ENCODE results near the gene CEMP1.

The CEMP1 gene

DNA sequence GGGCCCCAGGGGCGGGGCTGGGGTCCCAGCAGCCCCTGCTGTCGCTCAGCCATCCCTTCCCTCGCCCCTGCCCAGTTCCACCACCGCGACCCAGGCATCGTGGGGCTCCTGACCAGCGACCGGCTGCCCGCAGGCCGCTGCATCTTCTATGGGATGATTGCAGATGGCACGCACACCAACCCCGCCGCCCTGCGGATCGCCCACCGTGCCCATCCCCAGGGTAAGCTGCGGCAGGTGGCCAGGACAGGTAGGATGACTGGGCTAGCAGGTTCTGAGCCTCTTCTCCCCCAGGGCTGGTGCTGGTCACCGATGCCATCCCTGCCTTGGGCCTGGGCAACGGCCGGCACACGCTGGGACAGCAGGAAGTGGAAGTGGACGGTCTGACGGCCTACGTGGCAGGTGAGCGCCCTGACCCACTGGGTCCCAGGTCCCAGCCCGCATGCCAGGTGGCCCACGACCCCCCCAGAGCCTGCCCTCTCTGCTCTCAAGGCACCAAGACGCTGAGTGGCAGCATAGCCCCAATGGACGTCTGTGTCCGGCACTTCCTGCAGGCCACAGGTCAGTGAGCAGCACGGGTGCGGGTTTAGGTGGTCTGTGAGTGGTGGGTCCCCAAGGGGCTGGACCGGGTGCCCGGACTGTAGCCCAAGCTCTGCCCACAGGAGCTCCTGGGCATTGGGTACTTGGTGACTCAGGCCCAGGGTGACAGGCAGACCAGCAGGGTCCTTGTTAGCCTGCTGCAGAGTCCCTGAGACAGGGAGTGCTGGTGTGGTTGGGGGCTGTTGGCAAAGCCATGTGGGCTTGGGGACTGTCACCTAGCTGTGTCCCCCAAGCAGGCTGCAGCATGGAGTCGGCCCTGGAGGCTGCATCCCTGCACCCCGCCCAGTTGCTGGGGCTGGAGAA lies 2.8 kb downstream of the CEMP1 start:
- Histone ChIP-seq H3K23ac (ENCODE audit: low read length in 2 of 2) (no peak overlapping the region), H3K79me1 (replicated peaks; ENCODE audit: low read length, poor library complexity, severe bottlenecking) (peaks cover 46% of the 10 kb centered on the region), H3K4me3 (ENCODE audit: insufficient read depth in 1 of 2, low read depth in 1 of 2, low read length in 2 of 2) (no peak overlapping the region), H2AK5ac (ENCODE audit: low read length, severe bottlenecking) (no peak overlapping the region), H3K9ac (ENCODE audit: low read length) (no peak overlapping the region), H2BK15ac (ENCODE audit: low read depth, poor library complexity, severe bottlenecking) (no peak overlapping the region), H3K36me3 (ENCODE audit: control insufficient read depth in 1 of 2, insufficient read depth in 2 of 2, low read depth in 1 of 2, low read length in 2 of 2) (peaks cover 69 to 72% of the 10 kb centered on the region in 2 experiments), H3K9me3 (ENCODE audit: control insufficient read depth, low read length) (no peaks in the 10 kb centered on the region), H2AFZ (ENCODE audit: low read depth, low read length) (no peak overlapping the region), H3K27me3 (ENCODE audit: control insufficient read depth in 1 of 2, insufficient read depth in 1 of 2, low read length in 2 of 2) (no peaks in the 10 kb centered on the region), H3K27ac (ENCODE audit: low read length, poor library complexity, severe bottlenecking) (no peak overlapping the region), H2BK5ac (ENCODE audit: low read depth, low read length, poor library complexity, severe bottlenecking) (no peak overlapping the region), H4K8ac (ENCODE audit: low read length) (peak overlapping the region; percentile 62), H3K4me1 (ENCODE audit: control insufficient read depth, insufficient read depth, low read depth, low read length) (peaks cover 17% of the 10 kb centered on the region), H3K18ac (ENCODE audit: low read depth in 1 of 2, low read length in 2 of 2) (no peak overlapping the region), H3K4ac (ENCODE audit: low read depth in 1 of 2, low read length in 2 of 2) (no peak overlapping the region), H2BK12ac (ENCODE audit: low read length in 2 of 2) (no peak overlapping the region), H3K4me2 (ENCODE audit: low read length, poor library complexity, severe bottlenecking) (no peak overlapping the region), H3K14ac (ENCODE audit: low read length in 2 of 2) (no peak overlapping the region), H2BK120ac (ENCODE audit: low read depth, low read length) (no peak overlapping the region), H4K91ac (ENCODE audit: low read length) (no peak overlapping the region)
- DNase-seq = no peak
- WGBS = 96% methylated on average over 36 of the region's 36 CpGs

DNA sequence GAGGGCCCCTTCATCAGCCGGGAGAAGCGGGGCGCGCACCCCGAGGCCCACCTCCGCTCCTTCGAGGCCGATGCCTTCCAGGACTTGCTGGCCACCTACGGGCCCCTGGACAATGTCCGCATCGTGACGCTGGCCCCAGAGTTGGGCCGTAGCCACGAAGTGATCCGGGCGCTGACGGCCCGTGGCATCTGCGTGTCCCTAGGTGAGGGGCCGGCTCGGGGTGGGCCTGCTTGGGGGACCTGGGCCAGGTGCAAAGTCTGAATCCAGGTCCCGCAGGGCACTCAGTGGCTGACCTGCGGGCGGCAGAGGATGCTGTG lies 3.5 kb downstream of the CEMP1 start:
- no peak overlapping the region for H4K91ac ChIP-seq (ENCODE audit: low read length)
- no peak overlapping the region for H3K27ac ChIP-seq (ENCODE audit: low read length, poor library complexity, severe bottlenecking)
- H2BK15ac ChIP-seq (ENCODE audit: low read depth, poor library complexity, severe bottlenecking) = no peak overlapping the region
- no peak for DNase-seq
- no peak overlapping the region for H3K9ac ChIP-seq (ENCODE audit: low read length)
- H3K4ac ChIP-seq (ENCODE audit: low read depth in 1 of 2, low read length in 2 of 2) = no peak overlapping the region
- H3K4me2 ChIP-seq (ENCODE audit: low read length, poor library complexity, severe bottlenecking) = no peak overlapping the region
- no peaks in the 10 kb centered on the region for H3K27me3 ChIP-seq (ENCODE audit: control insufficient read depth in 1 of 2, insufficient read depth in 1 of 2, low read length in 2 of 2)
- peaks cover 15% of the 10 kb centered on the region for H3K4me1 ChIP-seq (ENCODE audit: control insufficient read depth, insufficient read depth, low read depth, low read length)
- H3K23ac ChIP-seq (ENCODE audit: low read length in 2 of 2) = no peak overlapping the region
- H2BK5ac ChIP-seq (ENCODE audit: low read depth, low read length, poor library complexity, severe bottlenecking) = no peak overlapping the region
- no peak overlapping the region for H3K18ac ChIP-seq (ENCODE audit: low read depth in 1 of 2, low read length in 2 of 2)
- H4K8ac ChIP-seq (ENCODE audit: low read length) = no peak overlapping the region
- no peak overlapping the region for H3K14ac ChIP-seq (ENCODE audit: low read length in 2 of 2)
- peaks cover 75 to 76% of the 10 kb centered on the region in 2 experiments for H3K36me3 ChIP-seq (ENCODE audit: control insufficient read depth in 1 of 2, insufficient read depth in 2 of 2, low read depth in 1 of 2, low read length in 2 of 2)
- 97% methylated on average over 24 of the region's 24 CpGs for whole genome bisulfite sequencing
- H3K4me3 ChIP-seq (ENCODE audit: insufficient read depth in 1 of 2, low read depth in 1 of 2, low read length in 2 of 2) = no peak overlapping the region
- no peak overlapping the region for H2BK120ac ChIP-seq (ENCODE audit: low read depth, low read length)
- no peak overlapping the region for H2BK12ac ChIP-seq (ENCODE audit: low read length in 2 of 2)
- no peak overlapping the region for H2AK5ac ChIP-seq (ENCODE audit: low read length, severe bottlenecking)
- H3K9me3 ChIP-seq (ENCODE audit: control insufficient read depth, low read length) = no peaks in the 10 kb centered on the region
- peaks cover 49% of the 10 kb centered on the region for H3K79me1 ChIP-seq (replicated peaks; ENCODE audit: low read length, poor library complexity, severe bottlenecking)
- no peak overlapping the region for H2AFZ ChIP-seq (ENCODE audit: low read depth, low read length)

DNA sequence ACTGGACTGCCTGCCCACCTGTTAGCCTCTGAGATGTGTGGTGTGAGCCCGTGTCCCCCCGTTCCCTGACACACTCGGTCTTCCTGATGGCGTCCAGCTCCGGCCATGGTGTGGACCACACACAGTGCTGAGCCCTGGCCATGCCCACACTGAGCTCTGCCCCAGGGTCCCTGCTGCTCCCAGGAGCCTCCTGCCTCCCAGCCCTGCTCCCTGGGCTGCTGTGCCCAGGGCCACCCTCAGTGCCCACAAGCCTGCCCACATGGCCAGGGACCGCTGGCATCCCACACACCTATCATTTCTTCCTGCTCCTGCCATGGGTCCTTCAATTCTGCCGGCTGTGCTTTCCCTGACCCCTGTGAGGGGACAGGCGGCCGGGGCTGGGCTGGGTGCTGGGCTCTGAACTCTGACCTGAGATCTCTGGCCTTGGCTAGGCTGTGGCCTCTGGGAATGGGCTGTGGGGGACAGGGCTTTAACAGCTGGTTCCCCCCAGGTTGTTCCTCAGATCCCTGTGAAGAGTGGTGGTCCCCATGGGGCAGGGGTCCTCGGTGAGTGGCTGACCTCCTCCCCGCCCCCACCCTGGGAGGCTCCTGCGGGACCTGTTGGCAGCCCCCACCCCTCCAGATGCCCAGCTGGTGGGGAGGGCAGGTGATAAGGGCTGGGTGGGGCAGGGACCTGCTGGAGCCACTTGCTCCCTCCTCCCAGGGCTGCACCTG lies 4.0 kb downstream of the CEMP1 start:
- H2BK5ac ChIP-seq (ENCODE audit: low read depth, low read length, poor library complexity, severe bottlenecking) = no peak overlapping the region
- H3K18ac ChIP-seq (ENCODE audit: low read depth in 1 of 2, low read length in 2 of 2) = no peak overlapping the region
- no peak overlapping the region for H3K4me2 ChIP-seq (ENCODE audit: low read length, poor library complexity, severe bottlenecking)
- H2BK12ac ChIP-seq (ENCODE audit: low read length in 2 of 2) = no peak overlapping the region
- H3K36me3 ChIP-seq (ENCODE audit: control insufficient read depth in 1 of 2, insufficient read depth in 2 of 2, low read depth in 1 of 2, low read length in 2 of 2) = peaks cover 76 to 79% of the 10 kb centered on the region in 2 experiments
- no peak overlapping the region for H4K91ac ChIP-seq (ENCODE audit: low read length)
- H2BK15ac ChIP-seq (ENCODE audit: low read depth, poor library complexity, severe bottlenecking) = no peak overlapping the region
- no peak overlapping the region for H2BK120ac ChIP-seq (ENCODE audit: low read depth, low read length)
- peaks cover 11% of the 10 kb centered on the region for H3K4me1 ChIP-seq (ENCODE audit: control insufficient read depth, insufficient read depth, low read depth, low read length)
- H2AK5ac ChIP-seq (ENCODE audit: low read length, severe bottlenecking) = no peak overlapping the region
- H3K79me1 ChIP-seq (replicated peaks; ENCODE audit: low read length, poor library complexity, severe bottlenecking) = peaks cover 49% of the 10 kb centered on the region
- H3K9me3 ChIP-seq (ENCODE audit: control insufficient read depth, low read length) = no peaks in the 10 kb centered on the region
- H3K4me3 ChIP-seq (ENCODE audit: insufficient read depth in 1 of 2, low read depth in 1 of 2, low read length in 2 of 2) = no peak overlapping the region
- H2AFZ ChIP-seq (ENCODE audit: low read depth, low read length) = no peak overlapping the region
- no peak overlapping the region for H3K27ac ChIP-seq (ENCODE audit: low read length, poor library complexity, severe bottlenecking)
- 95% methylated on average over 11 of the region's 12 CpGs for WGBS
- no peak overlapping the region for H3K14ac ChIP-seq (ENCODE audit: low read length in 2 of 2)
- no peak for DNase-seq
- no peak overlapping the region for H3K9ac ChIP-seq (ENCODE audit: low read length)
- H3K23ac ChIP-seq (ENCODE audit: low read length in 2 of 2) = no peak overlapping the region
- no peak overlapping the region for H4K8ac ChIP-seq (ENCODE audit: low read length)
- H3K4ac ChIP-seq (ENCODE audit: low read depth in 1 of 2, low read length in 2 of 2) = no peak overlapping the region
- H3K27me3 ChIP-seq (ENCODE audit: control insufficient read depth in 1 of 2, insufficient read depth in 1 of 2, low read length in 2 of 2) = no peaks in the 10 kb centered on the region

DNA sequence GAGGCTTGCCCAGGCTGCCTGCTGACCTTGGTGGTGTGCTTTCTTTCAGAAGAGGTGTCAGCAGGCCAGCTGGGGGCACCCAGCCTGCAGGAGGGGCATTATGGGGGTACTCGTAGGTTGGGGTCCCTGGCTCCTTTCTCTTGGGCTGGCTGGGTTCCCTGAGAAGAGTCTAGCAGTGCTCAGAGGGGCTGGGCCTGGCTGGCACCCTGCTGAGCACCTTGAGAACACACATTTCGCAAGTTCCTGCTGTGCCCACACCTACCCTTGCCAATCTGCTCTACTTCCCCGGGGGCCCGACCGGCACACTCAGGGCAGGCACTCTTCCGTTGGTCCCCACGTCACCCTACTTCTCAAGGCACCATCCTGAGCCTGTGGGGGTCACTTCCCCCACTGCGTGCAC lies 5.1 kb downstream of the CEMP1 start:
- Histone ChIP-seq H2BK15ac (ENCODE audit: low read depth, poor library complexity, severe bottlenecking) (no peak overlapping the region), H3K9ac (ENCODE audit: low read length) (no peak overlapping the region), H2AFZ (ENCODE audit: low read depth, low read length) (no peak overlapping the region), H3K14ac (ENCODE audit: low read length in 2 of 2) (no peak overlapping the region), H2AK5ac (ENCODE audit: low read length, severe bottlenecking) (no peak overlapping the region), H4K8ac (ENCODE audit: low read length) (no peak overlapping the region), H3K18ac (ENCODE audit: low read depth in 1 of 2, low read length in 2 of 2) (no peak overlapping the region), H3K9me3 (ENCODE audit: control insufficient read depth, low read length) (no peaks in the 10 kb centered on the region), H2BK5ac (ENCODE audit: low read depth, low read length, poor library complexity, severe bottlenecking) (no peak overlapping the region), H3K4me1 (ENCODE audit: control insufficient read depth, insufficient read depth, low read depth, low read length) (peaks cover 6% of the 10 kb centered on the region), H3K4me2 (ENCODE audit: low read length, poor library complexity, severe bottlenecking) (no peak overlapping the region), H2BK120ac (ENCODE audit: low read depth, low read length) (no peak overlapping the region), H3K36me3 (ENCODE audit: control insufficient read depth in 1 of 2, insufficient read depth in 2 of 2, low read depth in 1 of 2, low read length in 2 of 2) (peaks cover 84% of the 10 kb centered on the region in 2 experiments), H3K27me3 (ENCODE audit: control insufficient read depth in 1 of 2, insufficient read depth in 1 of 2, low read length in 2 of 2) (no peaks in the 10 kb centered on the region), H4K91ac (ENCODE audit: low read length) (no peak overlapping the region), H3K79me1 (replicated peaks; ENCODE audit: low read length, poor library complexity, severe bottlenecking) (peaks cover 49% of the 10 kb centered on the region), H2BK12ac (ENCODE audit: low read length in 2 of 2) (no peak overlapping the region), H3K4ac (ENCODE audit: low read depth in 1 of 2, low read length in 2 of 2) (no peak overlapping the region), H3K23ac (ENCODE audit: low read length in 2 of 2) (no peak overlapping the region), H3K27ac (ENCODE audit: low read length, poor library complexity, severe bottlenecking) (no peak overlapping the region), H3K4me3 (ENCODE audit: insufficient read depth in 1 of 2, low read depth in 1 of 2, low read length in 2 of 2) (no peak overlapping the region)
- DNase-seq = no peak
- 97% methylated on average over 8 of the region's 8 CpGs for WGBS
